HG03571 (cell line): ENCODE measurements around the gene SYNJ1.
"Not testable (repeated sequence)": the region's sequence is repeated elsewhere in the genome, so short reads cannot be mapped to it uniquely, and the experiment has no call there.

Experiments used
- ATAC-seq: cut with Tn5 transposase; IDR thresholded peaks from one replicate; pipeline ENCODE4 v1.9.1; 2021; ENCODE audit not compliant: unreplicated experiment

SYNJ1 gene

GRCh38 chr21:32727687-32728455 is at the start of gene SYNJ1:
SYNJ1 (minus strand) TSS chr21:32728013; CDS start chr21:32726895, 1,118 bp downstream.
- peak; percentile 85 for ATAC-seq

GRCh38 chr21:32777269-32777668 is 49.5 kb upstream of the SYNJ1 start:
- ATAC-seq: no peak

- no peak for ATAC-seq
Observed at GRCh38 chr21:32776743-32777142, 48.9 kb upstream of the SYNJ1 start.

- not testable (repeated sequence) for ATAC-seq
Observed at GRCh38 chr21:32773048-32773344, 45.2 kb upstream of the SYNJ1 start.

GRCh38 chr21:32772281-32773047 is 44.7 kb upstream of the SYNJ1 start:
- ATAC-seq: peak; percentile 17

GRCh38 chr21:32770871-32771523 is 43.2 kb upstream of the SYNJ1 start:
- ATAC-seq: peak; percentile 39

- ATAC-seq: no peak
Observed at GRCh38 chr21:32768530-32768929, 40.7 kb upstream of the SYNJ1 start.

GRCh38 chr21:32765058-32765457 is 37.2 kb upstream of the SYNJ1 start:
- ATAC-seq: no peak

- ATAC-seq: no peak
Observed at GRCh38 chr21:32764186-32764585, 36.4 kb upstream of the SYNJ1 start.

GRCh38 chr21:32757804-32758203 is 30.0 kb upstream of the SYNJ1 start:
- ATAC-seq: no peak

- no peak for ATAC-seq
Observed at GRCh38 chr21:32756096-32756495, 28.3 kb upstream of the SYNJ1 start.

- ATAC-seq: no peak
Observed at GRCh38 chr21:32753818-32754585, 26.2 kb upstream of the SYNJ1 start.

- no peak for ATAC-seq
Observed at GRCh38 chr21:32750405-32750804, 22.6 kb upstream of the SYNJ1 start.

GRCh38 chr21:32749662-32750061 is 21.8 kb upstream of the SYNJ1 start:
- ATAC-seq: no peak

GRCh38 chr21:32748529-32748928 is 20.7 kb upstream of the SYNJ1 start:
- ATAC-seq: no peak

- ATAC-seq: no peak
Observed at GRCh38 chr21:32747396-32747795, 19.6 kb upstream of the SYNJ1 start.

- not testable (repeated sequence) for ATAC-seq
Observed at GRCh38 chr21:32746711-32747110, 18.9 kb upstream of the SYNJ1 start.

GRCh38 chr21:32742396-32742795 is 14.6 kb upstream of the SYNJ1 start:
- no peak for ATAC-seq

GRCh38 chr21:32741336-32741735 is 13.5 kb upstream of the SYNJ1 start:
- ATAC-seq: no peak

GRCh38 chr21:32739946-32740345 is 12.1 kb upstream of the SYNJ1 start:
- no peak for ATAC-seq

- not testable (repeated sequence) for ATAC-seq
Observed at GRCh38 chr21:32736083-32736482, 8.3 kb upstream of the SYNJ1 start.
